ENCODE data around the gene ASTN1.

Gene ASTN1

DNA sequence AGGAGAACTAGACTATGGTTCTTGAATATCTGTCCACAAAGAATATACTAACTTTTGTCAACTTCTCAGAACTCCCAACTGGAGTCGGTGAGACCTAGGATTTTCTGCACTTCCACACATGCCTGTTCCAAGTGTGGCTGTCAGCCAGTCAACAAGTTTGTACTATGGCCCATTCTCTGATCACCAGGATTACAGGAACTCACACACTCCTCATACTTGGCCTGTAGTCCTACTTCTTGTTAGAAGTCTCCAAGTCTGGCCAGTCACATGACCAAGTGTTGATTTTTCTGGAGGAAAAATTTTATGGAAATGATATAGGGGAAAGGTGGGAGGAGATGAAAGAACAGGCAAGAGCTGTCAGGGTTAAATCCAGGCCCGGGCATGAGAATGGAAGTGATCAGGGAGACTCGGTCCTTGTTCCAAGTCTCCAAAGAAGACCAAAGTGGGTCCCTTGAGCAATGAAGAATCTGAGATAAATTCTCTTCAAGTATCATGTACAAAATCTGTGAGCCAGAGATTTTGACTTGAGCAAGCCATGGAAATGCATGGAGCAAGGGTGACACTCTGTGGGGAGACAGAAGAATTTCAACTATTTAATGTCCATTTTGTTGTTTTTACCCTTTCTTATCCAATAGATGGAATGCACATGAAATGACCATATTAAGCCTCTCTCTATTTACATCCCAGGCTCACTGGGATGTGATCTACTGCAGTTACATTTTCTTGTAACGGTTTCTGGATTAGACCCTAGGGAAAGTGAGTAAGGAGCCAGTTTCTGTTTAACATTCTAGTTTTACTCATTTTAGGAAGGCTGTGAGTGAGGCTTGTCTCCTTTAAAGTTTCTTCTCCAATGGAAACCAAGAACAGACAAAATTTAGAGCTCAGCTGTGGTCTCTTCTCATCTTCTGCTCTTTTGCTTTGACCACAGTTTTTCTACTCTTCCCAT is 320.9 kb downstream of the ASTN1 start:
- TF ChIP-seq, protein P1, sequence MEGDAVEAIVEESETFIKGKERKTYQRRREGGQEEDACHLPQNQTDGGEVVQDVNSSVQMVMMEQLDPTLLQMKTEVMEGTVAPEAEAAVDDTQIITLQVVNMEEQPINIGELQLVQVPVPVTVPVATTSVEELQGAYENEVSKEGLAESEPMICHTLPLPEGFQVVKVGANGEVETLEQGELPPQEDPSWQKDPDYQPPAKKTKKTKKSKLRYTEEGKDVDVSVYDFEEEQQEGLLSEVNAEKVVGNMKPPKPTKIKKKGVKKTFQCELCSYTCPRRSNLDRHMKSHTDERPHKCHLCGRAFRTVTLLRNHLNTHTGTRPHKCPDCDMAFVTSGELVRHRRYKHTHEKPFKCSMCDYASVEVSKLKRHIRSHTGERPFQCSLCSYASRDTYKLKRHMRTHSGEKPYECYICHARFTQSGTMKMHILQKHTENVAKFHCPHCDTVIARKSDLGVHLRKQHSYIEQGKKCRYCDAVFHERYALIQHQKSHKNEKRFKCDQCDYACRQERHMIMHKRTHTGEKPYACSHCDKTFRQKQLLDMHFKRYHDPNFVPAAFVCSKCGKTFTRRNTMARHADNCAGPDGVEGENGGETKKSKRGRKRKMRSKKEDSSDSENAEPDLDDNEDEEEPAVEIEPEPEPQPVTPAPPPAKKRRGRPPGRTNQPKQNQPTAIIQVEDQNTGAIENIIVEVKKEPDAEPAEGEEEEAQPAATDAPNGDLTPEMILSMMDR (IDR thresholded peaks at IDR 0.05) = peak; percentile 80 to 81
- peak in 1 of 2 donors; percentile 38 for DNase-seq
- no peaks in the 10 kb centered on the region for H3K27me3 ChIP-seq

DNA sequence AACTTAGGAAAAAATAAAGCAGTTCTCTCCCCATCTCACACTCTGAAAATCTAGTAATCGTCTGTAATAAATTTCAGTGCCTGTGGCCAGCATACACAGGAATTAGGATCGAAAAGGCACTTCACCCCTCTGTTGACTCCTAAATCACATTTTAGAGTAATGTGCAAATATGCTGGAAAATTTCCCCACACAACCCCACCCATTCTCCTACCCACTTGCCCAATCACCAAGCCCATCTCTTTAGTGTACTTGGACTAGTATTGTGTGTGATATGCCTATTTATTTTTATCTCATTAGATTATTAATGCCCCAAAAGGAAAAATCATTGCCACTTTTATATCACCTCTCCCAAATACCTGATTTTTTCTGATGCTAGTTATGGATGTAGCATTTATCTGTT is 323.3 kb downstream of the ASTN1 start:
- no peaks in the 10 kb centered on the region for H3K9me3 ChIP-seq
- intact Hi-C loops (cut with DNase I; ENCODE audit: low total_unique reads) = loop anchor here (5.0 to 10.0 kb wide), 2 partner anchors 279 to 466 kb away; no protein-coding TSS in a partner anchor
- TF ChIP-seq, protein P1 (IDR thresholded peaks at IDR 0.05) = no peak
- H3K27ac ChIP-seq = no peak overlapping the region
- DNase-seq = no peak
- H3K36me3 ChIP-seq = no peaks in the 10 kb centered on the region
- H3K4me3 ChIP-seq = no peak overlapping the region
- peaks cover 0 to 12% (median 5%) of the 10 kb centered on the region in 4 donors for H3K4me1 ChIP-seq
- H3K27me3 ChIP-seq = no peaks in the 10 kb centered on the region

More for the DNA sequence above, 320.9 kb downstream of the ASTN1 start:
- no peak overlapping the region for H3K4me3 ChIP-seq
- H3K4me1 ChIP-seq = peaks cover 0 to 12% (median 7%) of the 10 kb centered on the region in 4 donors
- peak overlapping the region in 1 of 2 donors; percentile 12 for H3K27ac ChIP-seq
- intact Hi-C loops (cut with DNase I; ENCODE audit: low total_unique reads) = loop anchor here (5.0 to 10.0 kb wide), 2 partner anchors 281 to 469 kb away; no protein-coding TSS in a partner anchor
- H3K36me3 ChIP-seq = no peaks in the 10 kb centered on the region
- H3K9me3 ChIP-seq = no peaks in the 10 kb centered on the region

DNA sequence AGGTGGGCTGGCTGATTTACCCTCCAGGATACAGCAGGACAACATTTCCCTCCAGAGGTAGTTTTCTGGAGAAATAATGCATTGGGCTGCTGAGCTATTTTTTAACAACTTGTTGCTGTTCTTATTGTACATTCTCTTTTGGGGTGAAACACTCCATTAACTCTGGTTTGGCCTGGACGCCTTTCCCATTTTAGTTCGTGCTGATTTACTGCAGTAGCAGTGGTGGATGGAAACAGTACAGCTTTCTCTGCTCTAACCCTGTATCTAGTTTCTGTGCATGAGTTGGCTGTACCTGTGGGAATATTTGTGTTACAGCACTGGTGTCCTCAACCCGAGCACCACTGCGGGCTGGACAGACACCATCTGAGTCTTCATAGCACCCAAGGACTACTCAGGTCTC is 325.3 kb downstream of the ASTN1 start:
- TF ChIP-seq, protein P1 (IDR thresholded peaks at IDR 0.05) = no peak
- Histone ChIP-seq H3K9me3 (no peaks in the 10 kb centered on the region), H3K27me3 (no peaks in the 10 kb centered on the region), H3K27ac (no peak overlapping the region), H3K4me3 (no peak overlapping the region), H3K4me1 (peaks cover 0 to 12% (median 5%) of the 10 kb centered on the region in 4 donors), H3K36me3 (no peaks in the 10 kb centered on the region)
- DNase-seq = no peak
- intact Hi-C loops (cut with DNase I; ENCODE audit: low total_unique reads) = no loop called here

DNA sequence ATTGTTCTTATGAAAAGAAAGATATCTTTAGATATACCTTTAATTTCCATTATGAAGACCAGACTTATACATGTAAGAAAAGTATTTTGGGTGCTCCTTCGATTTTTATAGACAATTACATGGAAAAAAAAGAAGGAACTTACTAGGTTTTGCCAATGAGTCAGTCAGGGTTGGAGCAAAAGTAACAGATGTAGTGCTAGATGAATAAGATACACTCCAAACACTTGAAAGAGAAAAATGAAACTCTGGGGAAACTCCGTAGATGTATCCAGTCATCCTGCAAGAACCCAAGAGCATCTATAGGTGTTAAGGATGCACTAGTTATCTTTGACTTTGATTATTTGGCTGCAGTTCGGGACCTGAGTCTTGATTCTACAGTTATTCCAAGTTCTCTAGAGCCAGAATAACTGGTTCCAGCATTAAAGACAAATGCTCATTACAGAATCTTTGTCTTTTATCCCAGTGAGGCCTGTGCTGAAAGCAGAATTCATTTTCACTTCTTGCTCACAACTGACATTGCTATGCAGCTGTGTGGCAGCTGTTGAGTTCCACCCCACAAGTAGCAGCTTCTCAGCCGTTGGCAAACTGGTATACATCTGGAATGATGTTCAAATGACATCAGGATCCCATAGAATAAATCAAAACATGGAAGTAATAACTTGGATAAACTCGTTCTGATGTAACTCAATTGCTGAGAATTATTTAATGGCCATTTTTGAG is 326.1 kb downstream of the ASTN1 start:
- TF ChIP-seq, protein P1 (IDR thresholded peaks at IDR 0.05) = no peak
- Histone ChIP-seq H3K4me1 (peaks cover 0 to 5% (median 1%) of the 10 kb centered on the region in 4 donors), H3K9me3 (no peaks in the 10 kb centered on the region), H3K27me3 (no peaks in the 10 kb centered on the region), H3K27ac (no peak overlapping the region), H3K4me3 (no peak overlapping the region), H3K36me3 (no peaks in the 10 kb centered on the region)
- no peak for DNase-seq
- intact Hi-C loops (cut with DNase I; ENCODE audit: low total_unique reads) = no loop called here

DNA sequence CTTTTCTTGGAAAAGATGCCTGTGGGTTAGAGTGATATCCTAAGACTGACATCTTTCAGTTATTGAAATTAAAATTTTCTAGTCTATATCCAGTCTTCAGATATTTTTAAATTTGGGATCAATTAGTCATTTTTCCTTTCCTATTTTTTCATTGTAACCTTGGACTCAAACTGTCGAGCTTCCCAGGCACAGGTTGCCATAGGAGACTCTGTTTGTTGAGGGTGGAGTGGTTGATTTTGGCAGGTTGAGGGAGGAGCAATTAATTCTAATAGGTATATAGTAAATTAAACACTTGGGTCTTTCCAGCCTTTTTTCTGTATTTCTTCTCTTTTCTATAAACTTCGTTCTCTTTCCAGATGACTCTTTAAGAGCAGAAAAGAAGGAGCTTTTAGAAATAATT is 326.8 kb downstream of the ASTN1 start:
- intact Hi-C loops (cut with DNase I; ENCODE audit: low total_unique reads) = no loop called here
- Histone ChIP-seq H3K4me1 (no peaks in the 10 kb centered on the region), H3K27me3 (no peaks in the 10 kb centered on the region), H3K9me3 (no peaks in the 10 kb centered on the region), H3K4me3 (no peak overlapping the region), H3K27ac (no peak overlapping the region), H3K36me3 (no peaks in the 10 kb centered on the region)
- TF ChIP-seq, protein P1 (IDR thresholded peaks at IDR 0.05) = no peak
- DNase-seq = no peak
